Measurements from ENCODE around the gene GFRA3.
"Not testable (repeated sequence)": the region's sequence is repeated elsewhere in the genome, so short reads cannot be mapped to it uniquely, and the experiment has no call there.

The GFRA3 gene

DNA sequence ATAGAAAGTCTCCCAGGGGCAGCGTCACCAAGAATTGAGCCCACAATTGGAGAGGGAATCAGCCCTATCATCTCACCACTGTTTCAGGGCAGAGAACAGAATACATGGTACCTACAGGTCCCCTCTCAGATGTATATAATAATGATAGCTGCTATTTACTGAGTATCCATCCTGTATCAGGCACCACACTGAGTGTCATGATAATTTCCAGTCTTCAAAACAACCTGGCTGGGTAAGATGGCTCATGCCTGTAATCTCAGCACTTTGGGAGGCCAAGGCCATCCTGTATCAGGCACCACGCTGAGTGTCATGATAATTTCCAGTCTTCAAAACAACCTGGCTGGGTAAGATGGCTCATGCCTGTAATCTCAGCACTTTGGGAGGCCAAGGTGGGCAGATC lies 26.6 kb downstream of the GFRA3 start:
- not testable (repeated sequence) for H3K4me3 ChIP-seq (ENCODE audit: low read length in 2 of 2); H3K27me3 ChIP-seq (ENCODE audit: control insufficient read depth in 1 of 2, insufficient read depth in 2 of 2, low read length in 2 of 2); H3K9me3 ChIP-seq (ENCODE audit: control insufficient read depth in 2 of 2, low read length in 2 of 2); H3K4me1 ChIP-seq (ENCODE audit: control insufficient read depth, insufficient read depth, low read length); H3K9ac ChIP-seq (ENCODE audit: low read length in 2 of 2); H3K36me3 ChIP-seq (ENCODE audit: control insufficient read depth in 2 of 2, insufficient read depth in 2 of 2, low read length in 2 of 2); H3K27ac ChIP-seq (ENCODE audit: low read length)

GRCh38 chr5:138246822-138247221 lies 27.6 kb downstream of the GFRA3 start:
- Histone ChIP-seq H3K9ac (ENCODE audit: low read length in 2 of 2) (no peak overlapping the region), H3K27me3 (ENCODE audit: control insufficient read depth in 1 of 2, insufficient read depth in 2 of 2, low read length in 2 of 2) (no peaks in the 10 kb centered on the region), H3K4me3 (ENCODE audit: low read length in 2 of 2) (no peak overlapping the region), H3K9me3 (ENCODE audit: control insufficient read depth in 2 of 2, low read length in 2 of 2) (no peaks in the 10 kb centered on the region), H3K27ac (ENCODE audit: low read length) (no peak overlapping the region), H3K4me1 (ENCODE audit: control insufficient read depth, insufficient read depth, low read length) (peaks cover 7% of the 10 kb centered on the region), H3K36me3 (ENCODE audit: control insufficient read depth in 2 of 2, insufficient read depth in 2 of 2, low read length in 2 of 2) (no peaks in the 10 kb centered on the region)

GRCh38 chr5:138246334-138246733 lies 28.1 kb downstream of the GFRA3 start:
- Histone ChIP-seq H3K27ac (ENCODE audit: low read length) (no peak overlapping the region), H3K9ac (ENCODE audit: low read length in 2 of 2) (no peak overlapping the region), H3K4me3 (ENCODE audit: low read length in 2 of 2) (no peak overlapping the region), H3K27me3 (ENCODE audit: control insufficient read depth in 1 of 2, insufficient read depth in 2 of 2, low read length in 2 of 2) (peaks cover 0 to 1% of the 10 kb centered on the region in 2 donors), H3K36me3 (ENCODE audit: control insufficient read depth in 2 of 2, insufficient read depth in 2 of 2, low read length in 2 of 2) (no peaks in the 10 kb centered on the region), H3K4me1 (ENCODE audit: control insufficient read depth, insufficient read depth, low read length) (peaks cover 12% of the 10 kb centered on the region), H3K9me3 (ENCODE audit: control insufficient read depth in 2 of 2, low read length in 2 of 2) (no peaks in the 10 kb centered on the region)

GRCh38 chr5:138245717-138246116 lies 28.7 kb downstream of the GFRA3 start:
- Histone ChIP-seq H3K27me3 (ENCODE audit: control insufficient read depth in 1 of 2, insufficient read depth in 2 of 2, low read length in 2 of 2) (peaks cover 2 to 6% of the 10 kb centered on the region in 2 donors), H3K9me3 (ENCODE audit: control insufficient read depth in 2 of 2, low read length in 2 of 2) (no peaks in the 10 kb centered on the region), H3K4me1 (ENCODE audit: control insufficient read depth, insufficient read depth, low read length) (peaks cover 14% of the 10 kb centered on the region), H3K36me3 (ENCODE audit: control insufficient read depth in 2 of 2, insufficient read depth in 2 of 2, low read length in 2 of 2) (no peaks in the 10 kb centered on the region), H3K27ac (ENCODE audit: low read length) (no peak overlapping the region), H3K9ac (ENCODE audit: low read length in 2 of 2) (no peak overlapping the region), H3K4me3 (ENCODE audit: low read length in 2 of 2) (no peak overlapping the region)

GRCh38 chr5:138243794-138244193 lies 30.6 kb downstream of the GFRA3 start:
- Histone ChIP-seq H3K9ac (ENCODE audit: low read length in 2 of 2) (no peak overlapping the region), H3K4me3 (ENCODE audit: low read length in 2 of 2) (no peak overlapping the region), H3K4me1 (ENCODE audit: control insufficient read depth, insufficient read depth, low read length) (peaks cover 14% of the 10 kb centered on the region), H3K36me3 (ENCODE audit: control insufficient read depth in 2 of 2, insufficient read depth in 2 of 2, low read length in 2 of 2) (no peaks in the 10 kb centered on the region), H3K27me3 (ENCODE audit: control insufficient read depth in 1 of 2, insufficient read depth in 2 of 2, low read length in 2 of 2) (peaks cover 3 to 6% of the 10 kb centered on the region in 2 donors), H3K9me3 (ENCODE audit: control insufficient read depth in 2 of 2, low read length in 2 of 2) (no peaks in the 10 kb centered on the region), H3K27ac (ENCODE audit: low read length) (no peak overlapping the region)

- Histone ChIP-seq H3K27me3 (ENCODE audit: control insufficient read depth in 1 of 2, insufficient read depth in 2 of 2, low read length in 2 of 2) (peaks cover 3 to 6% of the 10 kb centered on the region in 2 donors), H3K4me3 (ENCODE audit: low read length in 2 of 2) (peak overlapping the region; percentile 69 to 74), H3K9ac (ENCODE audit: low read length in 2 of 2) (peak overlapping the region; percentile 7 to 78), H3K27ac (ENCODE audit: low read length) (no peak overlapping the region), H3K36me3 (ENCODE audit: control insufficient read depth in 2 of 2, insufficient read depth in 2 of 2, low read length in 2 of 2) (no peaks in the 10 kb centered on the region), H3K9me3 (ENCODE audit: control insufficient read depth in 2 of 2, low read length in 2 of 2) (no peaks in the 10 kb centered on the region), H3K4me1 (ENCODE audit: control insufficient read depth, insufficient read depth, low read length) (peaks cover 14% of the 10 kb centered on the region)
Observed at GRCh38 chr5:138241688-138242571, 32.5 kb downstream of the GFRA3 start.

GRCh38 chr5:138240650-138241385 lies 33.6 kb downstream of the GFRA3 start:
- no peaks in the 10 kb centered on the region for H3K36me3 ChIP-seq (ENCODE audit: control insufficient read depth in 2 of 2, insufficient read depth in 2 of 2, low read length in 2 of 2)
- no peaks in the 10 kb centered on the region for H3K9me3 ChIP-seq (ENCODE audit: control insufficient read depth in 2 of 2, low read length in 2 of 2)
- H3K27ac ChIP-seq (ENCODE audit: low read length), result no peak overlapping the region
- peaks cover 3 to 6% of the 10 kb centered on the region in 2 donors for H3K27me3 ChIP-seq (ENCODE audit: control insufficient read depth in 1 of 2, insufficient read depth in 2 of 2, low read length in 2 of 2)
- H3K4me1 ChIP-seq (ENCODE audit: control insufficient read depth, insufficient read depth, low read length), result peaks cover 14% of the 10 kb centered on the region
- H3K9ac ChIP-seq (ENCODE audit: low read length in 2 of 2), result no peak overlapping the region
- H3K4me3 ChIP-seq (ENCODE audit: low read length in 2 of 2), result peak overlapping the region in 1 of 2 donors; percentile 69

DNA sequence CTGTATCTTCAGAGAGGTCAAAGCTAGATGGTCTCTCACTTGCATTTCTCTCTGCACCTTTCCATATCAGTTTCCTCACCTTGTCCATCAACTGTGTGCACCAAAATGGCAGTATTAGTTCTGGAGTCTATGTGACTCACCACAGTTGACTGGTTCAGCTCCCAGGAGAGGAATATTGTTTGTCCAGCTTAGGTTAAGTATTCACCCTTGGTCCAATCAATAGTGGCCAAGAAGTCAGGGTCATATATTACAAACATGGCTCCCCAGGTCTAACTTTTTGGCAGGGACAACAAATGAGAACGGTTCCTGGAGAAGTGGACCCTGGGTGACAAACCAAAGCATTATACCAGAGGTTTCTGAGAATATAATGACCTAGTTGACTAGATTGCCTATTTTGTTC lies 36.4 kb downstream of the GFRA3 start:
- Histone ChIP-seq H3K4me3 (ENCODE audit: low read length in 2 of 2) (no peak overlapping the region), H3K9ac (ENCODE audit: low read length in 2 of 2) (no peak overlapping the region), H3K27me3 (ENCODE audit: control insufficient read depth in 1 of 2, insufficient read depth in 2 of 2, low read length in 2 of 2) (peaks cover 3 to 6% of the 10 kb centered on the region in 2 donors), H3K9me3 (ENCODE audit: control insufficient read depth in 2 of 2, low read length in 2 of 2) (no peaks in the 10 kb centered on the region), H3K36me3 (ENCODE audit: control insufficient read depth in 2 of 2, insufficient read depth in 2 of 2, low read length in 2 of 2) (no peaks in the 10 kb centered on the region), H3K4me1 (ENCODE audit: control insufficient read depth, insufficient read depth, low read length) (peaks cover 14% of the 10 kb centered on the region), H3K27ac (ENCODE audit: low read length) (no peak overlapping the region)

- no peak overlapping the region for H3K4me3 ChIP-seq (ENCODE audit: low read length in 2 of 2)
- no peaks in the 10 kb centered on the region for H3K27me3 ChIP-seq (ENCODE audit: control insufficient read depth in 1 of 2, insufficient read depth in 2 of 2, low read length in 2 of 2)
- no peaks in the 10 kb centered on the region for H3K9me3 ChIP-seq (ENCODE audit: control insufficient read depth in 2 of 2, low read length in 2 of 2)
Observed at GRCh38 chr5:138234651-138235050, 39.8 kb downstream of the GFRA3 start.

GRCh38 chr5:138233280-138233679 lies 41.1 kb downstream of the GFRA3 start:
- Histone ChIP-seq H3K9me3 (ENCODE audit: control insufficient read depth in 2 of 2, low read length in 2 of 2) (no peaks in the 10 kb centered on the region), H3K4me1 (ENCODE audit: control insufficient read depth, insufficient read depth, low read length) (no peaks in the 10 kb centered on the region), H3K9ac (ENCODE audit: low read length in 2 of 2) (no peak overlapping the region), H3K27ac (ENCODE audit: low read length) (no peak overlapping the region), H3K4me3 (ENCODE audit: low read length in 2 of 2) (no peak overlapping the region), H3K27me3 (ENCODE audit: control insufficient read depth in 1 of 2, insufficient read depth in 2 of 2, low read length in 2 of 2) (no peaks in the 10 kb centered on the region), H3K36me3 (ENCODE audit: control insufficient read depth in 2 of 2, insufficient read depth in 2 of 2, low read length in 2 of 2) (no peaks in the 10 kb centered on the region)

More at GRCh38 chr5:138234651-138235050, 39.8 kb downstream of the GFRA3 start:
- no peak overlapping the region for H3K9ac ChIP-seq (ENCODE audit: low read length in 2 of 2)
- H3K4me1 ChIP-seq (ENCODE audit: control insufficient read depth, insufficient read depth, low read length), result no peaks in the 10 kb centered on the region
- H3K27ac ChIP-seq (ENCODE audit: low read length), result no peak overlapping the region
- H3K36me3 ChIP-seq (ENCODE audit: control insufficient read depth in 2 of 2, insufficient read depth in 2 of 2, low read length in 2 of 2), result no peaks in the 10 kb centered on the region
